HEK293 (cell line): ENCODE data around the gene PRR19.
A peak's percentile ranks its signal among the peaks of the same experiment; 100 is the strongest.

Source experiments
- BCL11B ChIP-seq: fragments of 450-650 bp; formaldehyde crosslinking; IDR thresholded peaks from 2 replicates; pipeline ENCODE4 v1.5.1; 2016; ENCODE audit warnings: low read depth, missing biosample characterization, missing genetic modification characterization
- GLIS1 ChIP-seq: fragments of 450-650 bp; formaldehyde crosslinking; IDR thresholded peaks from 2 replicates; pipeline ENCODE4 v1.5.1; 2016; ENCODE audit warnings: missing biosample characterization, missing genetic modification characterization
- KLF10 ChIP-seq: fragments of 450-650 bp; IDR thresholded peaks from 2 replicates; pipeline ENCODE4 v1.5.1; 2018; ENCODE audit warnings: missing biosample characterization, mild to moderate bottlenecking, missing genetic modification characterization
- KLF16 ChIP-seq: fragments of 450-650 bp; formaldehyde crosslinking; IDR thresholded peaks from 2 replicates; pipeline ENCODE4 v1.5.1; 2017; ENCODE audit warnings: missing biosample characterization, missing genetic modification characterization
- KLF8 ChIP-seq: fragments of 450-650 bp; formaldehyde crosslinking; IDR thresholded peaks from 2 replicates; pipeline ENCODE4 v1.5.1; 2016; ENCODE audit warnings: missing biosample characterization, missing genetic modification characterization
- MEIS1 ChIP-seq: sonication (generic); formaldehyde crosslinking; IDR thresholded peaks from 2 replicates; pipeline ENCODE4 v1.8.1; 2022; ENCODE audit warnings: missing genetic modification reagents, mild to moderate bottlenecking, borderline replicate concordance
- REPIN1 ChIP-seq: fragments of 450-650 bp; formaldehyde crosslinking; IDR thresholded peaks from 2 replicates; pipeline ENCODE4 v1.5.1; 2017; ENCODE audit warnings: missing biosample characterization, missing genetic modification characterization, low read depth
- SALL2 ChIP-seq: fragments of 450-650 bp; formaldehyde crosslinking; IDR thresholded peaks from 2 replicates; pipeline ENCODE4 v1.5.0; 2017; ENCODE audit warnings: missing biosample characterization, mild to moderate bottlenecking, missing genetic modification characterization, borderline replicate concordance
- SCRT2 ChIP-seq: fragments of 450-650 bp; formaldehyde crosslinking; IDR thresholded peaks from 2 replicates; pipeline ENCODE4 v1.5.1; 2016; ENCODE audit warnings: missing biosample characterization, missing genetic modification characterization
- ZBTB20 ChIP-seq: fragments of 450-650 bp; formaldehyde crosslinking; IDR thresholded peaks from 2 replicates; pipeline ENCODE4 v1.5.1; 2016; ENCODE audit warnings: missing biosample characterization, missing genetic modification characterization
- ZBTB48 ChIP-seq: fragments of 450-650 bp; formaldehyde crosslinking; IDR thresholded peaks from 2 replicates; pipeline ENCODE4 v1.5.1; 2016; ENCODE audit warnings: missing biosample characterization, missing genetic modification characterization
- ZBTB8A ChIP-seq: fragments of 450-650 bp; formaldehyde crosslinking; IDR thresholded peaks from 2 replicates; pipeline ENCODE4 v1.5.1; 2016; ENCODE audit warnings: missing biosample characterization, missing genetic modification characterization
- ZEB2 ChIP-seq: fragments of 450-650 bp; formaldehyde crosslinking; IDR thresholded peaks from 2 replicates; pipeline ENCODE4 v1.5.1; 2016; ENCODE audit warnings: missing biosample characterization, missing genetic modification characterization
- ZFP37 ChIP-seq: fragments of 450-650 bp; formaldehyde crosslinking; IDR thresholded peaks from 2 replicates; pipeline ENCODE4 v1.5.1; 2016; ENCODE audit warnings: missing biosample characterization, missing genetic modification characterization
- ZFP41 ChIP-seq: fragments of 450-650 bp; formaldehyde crosslinking; IDR thresholded peaks from 2 replicates; pipeline ENCODE4 v1.5.1; 2016; ENCODE audit warnings: missing biosample characterization, missing genetic modification characterization, borderline replicate concordance
- ZFP69B ChIP-seq: fragments of 450-650 bp; formaldehyde crosslinking; IDR thresholded peaks from 2 replicates; pipeline ENCODE4 v1.5.1; 2016; ENCODE audit warnings: missing biosample characterization, missing genetic modification characterization
- ZNF23 ChIP-seq: fragments of 450-650 bp; formaldehyde crosslinking; IDR thresholded peaks from 2 replicates; pipeline ENCODE4 v1.5.1; 2016; ENCODE audit warnings: missing biosample characterization, missing genetic modification characterization, borderline replicate concordance
- ZNF24 ChIP-seq: fragments of 450-650 bp; formaldehyde crosslinking; IDR thresholded peaks from 2 replicates; pipeline ENCODE4 v1.5.1; 2016; ENCODE audit warnings: missing biosample characterization, missing genetic modification characterization
- ZNF292 ChIP-seq: fragments of 450-650 bp; formaldehyde crosslinking; IDR thresholded peaks from 2 replicates; pipeline ENCODE4 v1.5.1; 2016; ENCODE audit warnings: low read depth, missing biosample characterization, missing genetic modification characterization, borderline replicate concordance
- ZNF311 ChIP-seq: fragments of 450-650 bp; formaldehyde crosslinking; IDR thresholded peaks from 2 replicates; pipeline ENCODE4 v1.5.1; 2017; ENCODE audit warnings: missing biosample characterization, missing genetic modification characterization, borderline replicate concordance
- ZNF335 ChIP-seq: fragments of 450-650 bp; formaldehyde crosslinking; conservative IDR thresholded peaks from 2 replicates; pipeline ENCODE4 v1.5.1; 2016; ENCODE audit warnings: missing biosample characterization, missing genetic modification characterization
- ZNF394 ChIP-seq: fragments of 450-650 bp; formaldehyde crosslinking; IDR thresholded peaks from 2 replicates; pipeline ENCODE4 v1.5.1; 2016; ENCODE audit warnings: missing biosample characterization, missing genetic modification characterization, mild to moderate bottlenecking, moderate library complexity, borderline replicate concordance
- ZNF501 ChIP-seq: fragments of 450-650 bp; formaldehyde crosslinking; IDR thresholded peaks from 2 replicates; pipeline ENCODE4 v1.5.1; 2016; ENCODE audit warnings: missing biosample characterization, missing genetic modification characterization
- ZNF610 ChIP-seq: fragments of 450-650 bp; formaldehyde crosslinking; IDR thresholded peaks from 2 replicates; pipeline ENCODE4 v1.5.1; 2016; ENCODE audit warnings: missing biosample characterization, missing genetic modification characterization, borderline replicate concordance
- ZNF658 ChIP-seq: fragments of 450-650 bp; formaldehyde crosslinking; IDR thresholded peaks from 2 replicates; pipeline ENCODE4; 2016; ENCODE audit warnings: missing biosample characterization, missing genetic modification characterization
- ZNF707 ChIP-seq: fragments of 450-650 bp; formaldehyde crosslinking; IDR thresholded peaks from 2 replicates; pipeline ENCODE4 v1.5.1; 2016; ENCODE audit warnings: missing biosample characterization, missing genetic modification characterization
- ZNF776 ChIP-seq: fragments of 450-650 bp; formaldehyde crosslinking; IDR thresholded peaks from 2 replicates; pipeline ENCODE4 v1.5.0; 2017; ENCODE audit warnings: missing biosample characterization, missing genetic modification characterization, borderline replicate concordance
- ZNF791 ChIP-seq: fragments of 450-650 bp; formaldehyde crosslinking; IDR thresholded peaks from 2 replicates; pipeline ENCODE4 v1.5.1; 2016; ENCODE audit warnings: missing biosample characterization, missing genetic modification characterization
- ZNF830 ChIP-seq: fragments of 450-650 bp; IDR thresholded peaks from 2 replicates; pipeline ENCODE4 v1.5.0; 2018; ENCODE audit warnings: missing biosample characterization, missing genetic modification characterization, low read depth, mild to moderate bottlenecking, moderate library complexity
- ZXDB ChIP-seq: fragments of 450-650 bp; formaldehyde crosslinking; IDR thresholded peaks from 2 replicates; pipeline ENCODE4 v1.5.1; 2016; ENCODE audit warnings: missing biosample characterization, missing genetic modification characterization
- TF ChIP-seq, protein P1 (sequence below): fragments of 450-650 bp; formaldehyde crosslinking; IDR thresholded peaks from 2 replicates; pipeline ENCODE4 v1.5.1; 2016; ENCODE audit warnings: missing biosample characterization, missing genetic modification characterization
- TF ChIP-seq, protein P2 (sequence below): fragments of 450-650 bp; formaldehyde crosslinking; IDR thresholded peaks from 2 replicates; pipeline ENCODE4 v1.5.1; 2016; ENCODE audit warnings: missing biosample characterization, missing genetic modification characterization
- TF ChIP-seq, protein P3 (sequence below): fragments of 450-650 bp; formaldehyde crosslinking; IDR thresholded peaks from 2 replicates; pipeline ENCODE4 v1.5.1; 2017; ENCODE audit warnings: missing biosample characterization, missing genetic modification characterization
- TF ChIP-seq, protein P4 (sequence below): fragments of 450-650 bp; formaldehyde crosslinking; IDR thresholded peaks from 2 replicates; pipeline ENCODE4 v1.5.1; 2016; ENCODE audit warnings: missing biosample characterization, missing genetic modification characterization
- TF ChIP-seq, protein P5 (sequence below): fragments of 450-650 bp; formaldehyde crosslinking; IDR thresholded peaks from 2 replicates; pipeline ENCODE4 v1.5.1; 2016; ENCODE audit warnings: missing biosample characterization, missing genetic modification characterization, low read depth

PRR19 gene

DNA sequence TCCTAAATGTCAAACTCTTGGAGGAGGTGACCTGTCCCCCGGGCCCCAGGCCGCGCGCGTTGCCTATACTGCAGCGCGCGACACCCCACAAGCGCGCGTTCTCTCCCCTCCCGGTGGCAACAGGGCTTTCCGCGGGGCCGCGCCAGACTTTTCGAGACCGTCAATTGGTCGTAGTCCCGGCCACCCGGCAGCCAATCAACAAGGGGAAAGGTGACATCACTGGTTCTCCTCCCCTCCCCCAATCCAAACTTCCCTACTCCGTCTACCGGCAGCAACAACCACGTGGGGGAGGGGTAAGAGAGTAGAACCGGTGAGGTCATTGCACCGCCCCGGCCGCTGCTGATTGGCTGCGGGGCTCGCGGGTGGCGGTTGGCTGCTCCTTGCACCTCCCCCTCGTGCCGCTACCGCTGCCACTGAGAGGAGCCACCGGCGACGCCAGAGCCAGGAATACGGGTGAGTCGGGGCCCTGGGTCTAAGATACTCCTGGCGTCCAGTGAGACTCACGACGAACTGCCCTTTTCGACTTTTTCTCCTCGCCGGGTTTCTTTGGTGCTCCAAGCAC, 33.7 kb upstream of the PRR19 start (continued):
- TF ChIP-seq ZNF394 (peak; percentile 80; the same call in 1 of the 2 replicates), ZNF830 (tag by site-specific recombination) (no peak), ZBTB8A (peak; percentile 36; the same call in 1 of the 2 replicates), ZFP69B (tag by site-specific recombination) (peak; percentile 67; the same call in 1 of the 2 replicates), ZEB2 (tag by site-specific recombination) (peak; percentile 99), ZBTB48 (no peak), GLIS1 (peak; percentile 84), KLF10 (tag by site-specific recombination) (peak; percentile 95), ZNF311 (tag by site-specific recombination) (no peak), ZNF292 (no peak), MEIS1 (CRISPR knock-in tag) (no peak), ZNF23 (tag by site-specific recombination) (no peak), ZNF707 (tag by site-specific recombination) (no peak), ZNF24 (tag by site-specific recombination) (peak; percentile 92), ZNF501 (peak; percentile 50; the same call in 1 of the 2 replicates), ZBTB20 (tag by site-specific recombination) (0 out of 2 replicates have a peak, but pooled peaks have one; percentile 4), ZNF658 (tag by site-specific recombination) (no peak), ZFP37 (tag by site-specific recombination) (0 out of 2 replicates have a peak, but pooled peaks have one; percentile 45), REPIN1 (no peak; the same call in 1 of the 2 replicates), SCRT2 (tag by site-specific recombination) (peak; percentile 99), ZFP41 (tag by site-specific recombination) (no peak), BCL11B (tag by site-specific recombination) (0 out of 2 replicates have a peak, but pooled peaks have one; percentile 53), SALL2 (tag by site-specific recombination) (no peak), ZNF791 (tag by site-specific recombination) (no peak), KLF8 (tag by site-specific recombination) (peak; percentile 80), ZXDB (tag by site-specific recombination) (peak; percentile 98), ZNF776 (tag by site-specific recombination) (no peak), ZNF610 (tag by site-specific recombination) (peak; percentile 72; the same call in 1 of the 2 replicates), ZNF335 (tag by site-specific recombination) (peak; percentile 100), KLF16 (tag by site-specific recombination) (peak; percentile 46)
- TF ChIP-seq, protein P1, sequence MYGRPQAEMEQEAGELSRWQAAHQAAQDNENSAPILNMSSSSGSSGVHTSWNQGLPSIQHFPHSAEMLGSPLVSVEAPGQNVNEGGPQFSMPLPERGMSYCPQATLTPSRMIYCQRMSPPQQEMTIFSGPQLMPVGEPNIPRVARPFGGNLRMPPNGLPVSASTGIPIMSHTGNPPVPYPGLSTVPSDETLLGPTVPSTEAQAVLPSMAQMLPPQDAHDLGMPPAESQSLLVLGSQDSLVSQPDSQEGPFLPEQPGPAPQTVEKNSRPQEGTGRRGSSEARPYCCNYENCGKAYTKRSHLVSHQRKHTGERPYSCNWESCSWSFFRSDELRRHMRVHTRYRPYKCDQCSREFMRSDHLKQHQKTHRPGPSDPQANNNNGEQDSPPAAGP, result peak; percentile 96
- TF ChIP-seq, protein P2, sequence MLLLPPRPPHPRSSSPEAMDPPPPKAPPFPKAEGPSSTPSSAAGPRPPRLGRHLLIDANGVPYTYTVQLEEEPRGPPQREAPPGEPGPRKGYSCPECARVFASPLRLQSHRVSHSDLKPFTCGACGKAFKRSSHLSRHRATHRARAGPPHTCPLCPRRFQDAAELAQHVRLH (tag by site-specific recombination), result peak; percentile 42; the same call in 1 of the 2 replicates
- TF ChIP-seq, protein P3, sequence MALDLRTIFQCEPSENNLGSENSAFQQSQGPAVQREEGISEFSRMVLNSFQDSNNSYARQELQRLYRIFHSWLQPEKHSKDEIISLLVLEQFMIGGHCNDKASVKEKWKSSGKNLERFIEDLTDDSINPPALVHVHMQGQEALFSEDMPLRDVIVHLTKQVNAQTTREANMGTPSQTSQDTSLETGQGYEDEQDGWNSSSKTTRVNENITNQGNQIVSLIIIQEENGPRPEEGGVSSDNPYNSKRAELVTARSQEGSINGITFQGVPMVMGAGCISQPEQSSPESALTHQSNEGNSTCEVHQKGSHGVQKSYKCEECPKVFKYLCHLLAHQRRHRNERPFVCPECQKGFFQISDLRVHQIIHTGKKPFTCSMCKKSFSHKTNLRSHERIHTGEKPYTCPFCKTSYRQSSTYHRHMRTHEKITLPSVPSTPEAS, result 0 out of 2 replicates have a peak, but pooled peaks have one; percentile 13
- TF ChIP-seq, protein P4, sequence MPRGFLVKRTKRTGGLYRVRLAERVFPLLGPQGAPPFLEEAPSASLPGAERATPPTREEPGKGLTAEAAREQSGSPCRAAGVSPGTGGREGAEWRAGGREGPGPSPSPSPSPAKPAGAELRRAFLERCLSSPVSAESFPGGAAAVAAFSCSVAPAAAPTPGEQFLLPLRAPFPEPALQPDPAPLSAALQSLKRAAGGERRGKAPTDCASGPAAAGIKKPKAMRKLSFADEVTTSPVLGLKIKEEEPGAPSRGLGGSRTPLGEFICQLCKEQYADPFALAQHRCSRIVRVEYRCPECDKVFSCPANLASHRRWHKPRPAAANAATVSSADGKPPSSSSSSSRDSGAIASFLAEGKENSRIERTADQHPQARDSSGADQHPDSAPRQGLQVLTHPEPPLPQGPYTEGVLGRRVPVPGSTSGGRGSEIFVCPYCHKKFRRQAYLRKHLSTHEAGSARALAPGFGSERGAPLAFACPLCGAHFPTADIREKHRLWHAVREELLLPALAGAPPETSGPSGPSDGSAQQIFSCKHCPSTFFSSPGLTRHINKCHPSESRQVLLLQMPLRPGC (tag by site-specific recombination), result peak; percentile 64; the same call in 1 of the 2 replicates
- TF ChIP-seq, protein P5, sequence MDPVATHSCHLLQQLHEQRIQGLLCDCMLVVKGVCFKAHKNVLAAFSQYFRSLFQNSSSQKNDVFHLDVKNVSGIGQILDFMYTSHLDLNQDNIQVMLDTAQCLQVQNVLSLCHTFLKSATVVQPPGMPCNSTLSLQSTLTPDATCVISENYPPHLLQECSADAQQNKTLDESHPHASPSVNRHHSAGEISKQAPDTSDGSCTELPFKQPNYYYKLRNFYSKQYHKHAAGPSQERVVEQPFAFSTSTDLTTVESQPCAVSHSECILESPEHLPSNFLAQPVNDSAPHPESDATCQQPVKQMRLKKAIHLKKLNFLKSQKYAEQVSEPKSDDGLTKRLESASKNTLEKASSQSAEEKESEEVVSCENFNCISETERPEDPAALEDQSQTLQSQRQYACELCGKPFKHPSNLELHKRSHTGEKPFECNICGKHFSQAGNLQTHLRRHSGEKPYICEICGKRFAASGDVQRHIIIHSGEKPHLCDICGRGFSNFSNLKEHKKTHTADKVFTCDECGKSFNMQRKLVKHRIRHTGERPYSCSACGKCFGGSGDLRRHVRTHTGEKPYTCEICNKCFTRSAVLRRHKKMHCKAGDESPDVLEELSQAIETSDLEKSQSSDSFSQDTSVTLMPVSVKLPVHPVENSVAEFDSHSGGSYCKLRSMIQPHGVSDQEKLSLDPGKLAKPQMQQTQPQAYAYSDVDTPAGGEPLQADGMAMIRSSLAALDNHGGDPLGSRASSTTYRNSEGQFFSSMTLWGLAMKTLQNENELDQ (tag by site-specific recombination), result no peak
